ENCODE data around the gene IFNA14.
"Not testable (repeated sequence)": the region's sequence is repeated elsewhere in the genome, so short reads cannot be mapped to it uniquely, and the experiment has no call there.

The IFNA14 gene

DNA sequence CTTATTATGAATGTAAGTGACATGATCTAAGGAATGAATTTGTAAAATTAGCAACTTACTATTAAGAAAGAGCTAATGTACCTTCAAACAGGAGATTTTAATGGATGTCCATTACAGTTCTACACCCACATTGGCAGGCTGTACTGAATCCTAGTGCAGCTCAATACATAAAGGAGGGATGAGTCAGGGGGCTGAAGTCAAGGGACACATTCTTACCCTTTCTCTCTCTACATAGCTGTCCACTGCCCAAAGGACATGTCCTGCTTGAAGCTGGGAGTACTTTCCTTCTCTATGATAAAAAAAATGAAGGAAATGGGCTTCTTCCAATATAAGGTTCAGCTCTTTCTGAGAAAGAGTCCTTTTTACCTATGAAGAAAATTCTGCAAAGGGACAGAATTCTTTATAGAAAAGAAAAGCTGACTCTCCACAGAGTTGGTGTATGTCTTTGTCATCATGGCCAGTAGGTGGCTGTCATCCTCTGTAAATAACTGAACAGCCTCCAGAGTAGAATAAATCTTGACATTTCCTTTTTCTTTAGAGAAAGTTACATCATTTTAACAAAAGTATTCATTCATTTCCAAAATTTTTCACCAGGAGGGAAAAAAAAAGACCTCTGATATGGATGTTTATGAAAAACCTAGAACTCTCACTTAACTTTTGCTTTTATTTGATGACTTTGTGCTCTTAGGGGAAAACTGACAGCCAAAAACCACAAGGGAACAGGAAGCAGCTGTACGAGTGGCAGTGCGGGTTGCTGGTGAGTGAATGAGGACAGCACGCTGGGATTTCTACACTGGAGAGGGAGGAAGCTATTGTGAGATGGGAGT, 13.1 kb upstream of the IFNA14 start:
- Histone ChIP-seq H3K4me1 (ENCODE audit: control insufficient read depth, insufficient read depth, low read length, unreplicated experiment) (no peaks in the 10 kb centered on the region), H2AFZ (ENCODE audit: low read length, unreplicated experiment) (peak overlapping the region; percentile 52), H3K36me3 (ENCODE audit: insufficient read depth, low read length) (no peaks in the 10 kb centered on the region), H3K4me3 (ENCODE audit: low read depth, low read length) (peak overlapping the region; percentile 70), H3K27me3 (ENCODE audit: insufficient read depth, low read length) (peaks cover 59% of the 10 kb centered on the region), H3K79me2 (ENCODE audit: control insufficient read depth, insufficient read depth, low read length, unreplicated experiment) (no peaks in the 10 kb centered on the region), H3K27ac (ENCODE audit: low read depth, low read length) (no peak overlapping the region)

DNA sequence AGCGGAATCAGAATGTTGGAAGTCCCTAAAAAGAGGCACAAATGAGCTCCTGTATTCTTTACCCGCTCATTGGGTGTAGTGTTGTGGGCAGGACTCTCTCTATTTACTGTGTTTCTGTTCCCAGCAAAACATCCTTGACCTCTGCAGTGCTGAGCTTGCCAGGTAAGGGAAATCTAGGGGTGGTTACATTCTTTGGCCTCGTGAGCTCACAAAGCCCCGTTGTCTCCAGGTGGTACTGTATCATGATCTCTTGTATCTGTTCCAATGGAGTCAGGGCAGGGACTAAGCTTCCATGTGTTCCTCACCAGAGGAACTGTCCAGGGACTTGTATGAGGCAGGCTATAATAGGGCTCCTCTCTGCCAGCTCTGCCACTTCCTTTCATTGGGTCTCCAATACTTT, 11.8 kb upstream of the IFNA14 start:
- Histone ChIP-seq H2AFZ (ENCODE audit: low read length, unreplicated experiment) (no peak overlapping the region), H3K79me2 (ENCODE audit: control insufficient read depth, insufficient read depth, low read length, unreplicated experiment) (no peaks in the 10 kb centered on the region), H3K36me3 (ENCODE audit: insufficient read depth, low read length) (no peaks in the 10 kb centered on the region), H3K27me3 (ENCODE audit: insufficient read depth, low read length) (peaks cover 46% of the 10 kb centered on the region), H3K27ac (ENCODE audit: low read depth, low read length) (no peak overlapping the region), H3K4me3 (ENCODE audit: low read depth, low read length) (no peak overlapping the region), H3K4me1 (ENCODE audit: control insufficient read depth, insufficient read depth, low read length, unreplicated experiment) (no peaks in the 10 kb centered on the region)

DNA sequence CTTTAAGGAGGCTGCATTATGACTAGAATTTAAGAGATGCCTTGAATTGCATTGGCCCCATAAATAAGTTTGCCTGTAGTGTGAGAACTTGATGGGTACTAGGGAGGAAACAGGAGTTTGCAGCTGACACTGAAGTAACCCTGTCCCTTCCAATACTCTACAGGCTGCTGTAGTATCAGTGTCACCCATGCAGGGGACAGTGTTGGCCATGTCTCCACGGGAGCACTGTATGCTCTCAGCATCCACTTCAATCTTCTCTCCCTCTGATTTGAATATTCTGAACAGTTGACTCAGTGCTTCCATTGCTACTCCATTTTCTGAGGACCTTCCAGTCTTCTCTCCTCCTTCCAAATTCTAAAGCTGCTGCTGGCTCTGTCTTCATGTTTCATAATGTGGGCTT, 11.4 kb upstream of the IFNA14 start:
- no peaks in the 10 kb centered on the region for H3K4me1 ChIP-seq (ENCODE audit: control insufficient read depth, insufficient read depth, low read length, unreplicated experiment)
- no peaks in the 10 kb centered on the region for H3K36me3 ChIP-seq (ENCODE audit: insufficient read depth, low read length)
- H3K27ac ChIP-seq (ENCODE audit: low read depth, low read length): no peak overlapping the region
- H3K27me3 ChIP-seq (ENCODE audit: insufficient read depth, low read length): peaks cover 41% of the 10 kb centered on the region
- no peak overlapping the region for H2AFZ ChIP-seq (ENCODE audit: low read length, unreplicated experiment)
- H3K4me3 ChIP-seq (ENCODE audit: low read depth, low read length): no peak overlapping the region
- no peaks in the 10 kb centered on the region for H3K79me2 ChIP-seq (ENCODE audit: control insufficient read depth, insufficient read depth, low read length, unreplicated experiment)

DNA sequence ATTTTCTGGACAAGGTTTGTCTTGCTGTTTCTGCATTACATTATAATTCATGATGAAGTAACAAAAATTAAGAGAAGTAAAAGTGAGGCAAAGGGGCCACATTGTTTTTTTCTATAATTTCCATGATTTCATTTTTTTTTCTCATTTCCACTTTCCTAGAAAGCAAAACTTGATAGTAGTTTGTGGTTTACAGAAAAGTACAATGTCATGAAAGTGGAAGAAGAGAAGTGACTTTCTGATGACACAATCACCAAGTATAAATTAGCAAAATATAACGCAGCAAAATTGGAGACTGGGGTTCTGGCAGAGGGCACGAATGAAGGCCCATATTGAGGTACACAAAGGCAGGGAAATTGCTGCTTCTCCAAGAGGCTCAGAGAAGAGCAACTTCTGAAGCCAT, 5.0 kb upstream of the IFNA14 start:
- Histone ChIP-seq H3K27ac (ENCODE audit: low read depth, low read length) (no peak overlapping the region), H3K4me3 (ENCODE audit: low read depth, low read length) (no peak overlapping the region), H3K4me1 (ENCODE audit: control insufficient read depth, insufficient read depth, low read length, unreplicated experiment) (peaks cover 7% of the 10 kb centered on the region), H2AFZ (ENCODE audit: low read length, unreplicated experiment) (no peak overlapping the region), H3K36me3 (ENCODE audit: insufficient read depth, low read length) (no peaks in the 10 kb centered on the region), H3K79me2 (ENCODE audit: control insufficient read depth, insufficient read depth, low read length, unreplicated experiment) (no peaks in the 10 kb centered on the region), H3K27me3 (ENCODE audit: insufficient read depth, low read length) (peaks cover 45% of the 10 kb centered on the region)

GRCh38 chr9:21236360-21236714, 3.5 kb downstream of the IFNA14 start:
- not testable (repeated sequence) for H3K79me2 ChIP-seq (ENCODE audit: control insufficient read depth, insufficient read depth, low read length, unreplicated experiment); H3K27ac ChIP-seq (ENCODE audit: low read depth, low read length); H3K36me3 ChIP-seq (ENCODE audit: insufficient read depth, low read length); H3K4me3 ChIP-seq (ENCODE audit: low read depth, low read length); H3K4me1 ChIP-seq (ENCODE audit: control insufficient read depth, insufficient read depth, low read length, unreplicated experiment)
- Histone ChIP-seq H2AFZ (ENCODE audit: low read length, unreplicated experiment) (peak overlapping the region; percentile 2), H3K27me3 (ENCODE audit: insufficient read depth, low read length) (peaks cover 20% of the 10 kb centered on the region)

- H3K27ac ChIP-seq (ENCODE audit: low read depth, low read length); H3K36me3 ChIP-seq (ENCODE audit: insufficient read depth, low read length); H3K79me2 ChIP-seq (ENCODE audit: control insufficient read depth, insufficient read depth, low read length, unreplicated experiment); H3K4me1 ChIP-seq (ENCODE audit: control insufficient read depth, insufficient read depth, low read length, unreplicated experiment); H3K4me3 ChIP-seq (ENCODE audit: low read depth, low read length): not testable (repeated sequence)
- Histone ChIP-seq H2AFZ (ENCODE audit: low read length, unreplicated experiment) (peak overlapping the region; percentile 2), H3K27me3 (ENCODE audit: insufficient read depth, low read length) (peaks cover 20% of the 10 kb centered on the region)
Observed at GRCh38 chr9:21235468-21236359, 4.1 kb downstream of the IFNA14 start.

GRCh38 chr9:21234153-21234687, 5.6 kb downstream of the IFNA14 start:
- Histone ChIP-seq H3K4me1 (ENCODE audit: control insufficient read depth, insufficient read depth, low read length, unreplicated experiment) (no peaks in the 10 kb centered on the region), H3K79me2 (ENCODE audit: control insufficient read depth, insufficient read depth, low read length, unreplicated experiment) (no peaks in the 10 kb centered on the region), H3K27me3 (ENCODE audit: insufficient read depth, low read length) (peaks cover 11% of the 10 kb centered on the region; the same call in 1 of the 2 replicates), H3K36me3 (ENCODE audit: insufficient read depth, low read length) (no peaks in the 10 kb centered on the region), H2AFZ (ENCODE audit: low read length, unreplicated experiment) (no peak overlapping the region), H3K4me3 (ENCODE audit: low read depth, low read length) (no peak overlapping the region), H3K27ac (ENCODE audit: low read depth, low read length) (no peak overlapping the region)

DNA sequence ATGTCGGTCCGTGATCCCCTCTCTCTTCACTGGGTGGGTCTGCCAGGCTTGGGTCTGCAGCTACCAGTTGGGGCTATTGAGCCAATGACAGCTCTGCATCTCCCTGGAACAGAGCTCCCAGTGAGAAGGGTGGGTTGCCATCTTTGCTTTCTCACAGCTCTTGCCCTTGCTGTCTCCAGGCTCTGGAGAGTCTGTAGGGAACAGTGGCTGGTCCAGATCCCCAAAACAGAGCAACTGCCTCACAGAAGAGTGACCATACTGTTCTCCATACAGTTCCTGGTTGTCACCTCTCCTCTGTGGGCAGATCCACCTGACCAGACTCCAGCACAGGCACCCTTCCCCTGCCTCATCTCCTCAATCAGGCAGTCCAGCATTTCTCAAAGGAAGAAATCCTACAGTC, 6.5 kb downstream of the IFNA14 start:
- no peak overlapping the region for H3K4me3 ChIP-seq (ENCODE audit: low read depth, low read length)
- no peaks in the 10 kb centered on the region for H3K79me2 ChIP-seq (ENCODE audit: control insufficient read depth, insufficient read depth, low read length, unreplicated experiment)
- no peak overlapping the region for H3K27ac ChIP-seq (ENCODE audit: low read depth, low read length)
- peaks cover 4% of the 10 kb centered on the region; the same call in 1 of the 2 replicates for H3K27me3 ChIP-seq (ENCODE audit: insufficient read depth, low read length)
- no peaks in the 10 kb centered on the region for H3K36me3 ChIP-seq (ENCODE audit: insufficient read depth, low read length)
- no peaks in the 10 kb centered on the region for H3K4me1 ChIP-seq (ENCODE audit: control insufficient read depth, insufficient read depth, low read length, unreplicated experiment)
- H2AFZ ChIP-seq (ENCODE audit: low read length, unreplicated experiment): no peak overlapping the region

DNA sequence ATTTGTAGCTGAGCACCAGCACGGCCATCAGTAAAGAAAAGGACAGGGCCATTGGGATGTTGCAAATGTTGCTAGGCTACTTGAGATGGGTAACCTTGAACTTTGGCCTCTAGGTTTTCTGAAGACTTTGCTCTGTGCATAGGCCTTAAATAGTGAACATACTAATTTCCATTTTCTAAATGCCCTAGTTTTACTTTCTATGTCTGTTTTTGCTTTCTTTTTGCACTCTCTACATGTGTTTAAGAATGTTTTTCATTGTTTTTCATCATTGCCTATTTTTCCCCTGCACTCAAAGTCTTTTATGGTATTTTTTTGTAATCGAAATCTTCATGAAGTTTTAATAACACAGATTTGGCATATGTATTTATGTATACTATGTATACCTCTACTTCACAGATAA, 11.7 kb downstream of the IFNA14 start, which contains the start of gene IFNA17:
Gene IFNA17 (minus strand): TSS at position 101 of the 400 bp plus-strand sequence. CDS start 49 bp downstream, at position 52.
- H3K79me2 ChIP-seq (ENCODE audit: control insufficient read depth, insufficient read depth, low read length, unreplicated experiment): no peaks in the 10 kb centered on the region
- H2AFZ ChIP-seq (ENCODE audit: low read length, unreplicated experiment): no peak within 1 kb of the TSS
- no peak within 1 kb of the TSS for H3K27ac ChIP-seq (ENCODE audit: low read depth, low read length)
- no peaks in the 10 kb centered on the region for H3K36me3 ChIP-seq (ENCODE audit: insufficient read depth, low read length)
- no peak within 1 kb of the TSS for H3K4me3 ChIP-seq (ENCODE audit: low read depth, low read length)
- H3K4me1 ChIP-seq (ENCODE audit: control insufficient read depth, insufficient read depth, low read length, unreplicated experiment): no peaks in the 10 kb centered on the region
- 0 out of 2 replicates have a peak, but pooled peaks cover 4% of the 10 kb centered on the region for H3K27me3 ChIP-seq (ENCODE audit: insufficient read depth, low read length)

DNA sequence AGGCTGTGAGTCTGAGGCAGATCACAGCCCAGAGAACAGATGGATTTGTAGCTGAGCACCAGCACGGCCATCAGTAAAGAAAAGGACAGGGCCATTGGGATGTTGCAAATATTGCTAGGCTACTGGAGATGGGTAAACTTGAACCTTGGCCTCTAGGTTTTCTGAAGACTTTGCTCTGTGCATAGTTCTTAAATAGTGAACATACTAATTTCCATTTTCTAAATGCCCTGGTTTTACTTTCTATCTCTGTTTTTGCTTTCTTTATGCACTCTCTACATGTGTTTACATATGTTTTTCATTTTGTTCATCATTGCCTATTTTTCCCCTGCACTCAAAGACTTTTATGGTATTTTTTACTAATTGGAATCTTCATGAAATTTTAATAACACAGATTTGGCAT, 22.6 kb downstream of the IFNA14 start, which contains the start of gene IFNA16:
Gene IFNA16 (minus strand): TSS at position 101 of the 400 bp plus-strand sequence. CDS start 6 bp downstream, at position 95.
- not testable (repeated sequence) for H3K4me3 ChIP-seq (ENCODE audit: low read depth, low read length); H3K27me3 ChIP-seq (ENCODE audit: insufficient read depth, low read length); H3K36me3 ChIP-seq (ENCODE audit: insufficient read depth, low read length); H3K27ac ChIP-seq (ENCODE audit: low read depth, low read length); H2AFZ ChIP-seq (ENCODE audit: low read length, unreplicated experiment); H3K4me1 ChIP-seq (ENCODE audit: control insufficient read depth, insufficient read depth, low read length, unreplicated experiment); H3K79me2 ChIP-seq (ENCODE audit: control insufficient read depth, insufficient read depth, low read length, unreplicated experiment)
